NCI-H226 (cell line): ENCODE measurements around the gene ETFB.

Experiments
- DNase-seq: peaks from one replicate; pipeline ENCODE4 v3.0.0-alpha.2; 2015

The ETFB gene

GRCh38 chr19:51346742-51347141 lies 19.4 kb downstream of the ETFB start:
- no peak for DNase-seq

DNA sequence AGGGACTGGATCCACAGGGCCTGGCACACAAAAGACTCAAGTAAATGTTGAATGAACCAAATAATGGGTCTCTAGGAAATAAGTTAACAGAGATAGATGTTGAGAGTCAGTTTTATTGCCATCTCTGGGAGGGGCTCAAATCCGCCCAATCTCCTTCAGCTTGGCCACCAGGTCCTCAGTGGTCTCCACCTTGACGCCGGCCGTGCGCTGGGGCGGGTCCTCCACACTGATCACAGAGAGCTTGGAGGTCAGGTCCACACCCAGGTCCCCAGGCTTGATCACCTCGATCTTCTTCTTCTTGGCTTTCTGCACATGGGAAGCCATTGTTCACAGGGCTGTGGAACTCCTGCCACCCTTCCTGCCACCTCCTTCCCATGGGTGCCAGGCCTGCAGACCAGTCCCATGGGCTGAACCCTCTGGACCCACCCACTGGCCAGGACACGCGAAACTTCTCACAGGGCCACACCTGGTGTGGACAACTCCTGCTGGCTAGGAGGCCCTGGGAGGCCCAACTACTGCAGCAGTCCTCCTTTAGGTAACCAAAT lies 21.0 kb downstream of the ETFB start:
- no peak for DNase-seq

- DNase-seq = no peak
Measured at GRCh38 chr19:51342631-51343569, 23.3 kb downstream of the ETFB start.

- DNase-seq = no peak
Measured at GRCh38 chr19:51341976-51342580, 24.1 kb downstream of the ETFB start, which contains the start of gene VSIG10L. VSIG10L (minus strand) TSS chr19:51342139; CDS start chr19:51342124, 15 bp downstream.

- DNase-seq = no peak
Measured at GRCh38 chr19:51341066-51341465, 25.1 kb downstream of the ETFB start.

DNA sequence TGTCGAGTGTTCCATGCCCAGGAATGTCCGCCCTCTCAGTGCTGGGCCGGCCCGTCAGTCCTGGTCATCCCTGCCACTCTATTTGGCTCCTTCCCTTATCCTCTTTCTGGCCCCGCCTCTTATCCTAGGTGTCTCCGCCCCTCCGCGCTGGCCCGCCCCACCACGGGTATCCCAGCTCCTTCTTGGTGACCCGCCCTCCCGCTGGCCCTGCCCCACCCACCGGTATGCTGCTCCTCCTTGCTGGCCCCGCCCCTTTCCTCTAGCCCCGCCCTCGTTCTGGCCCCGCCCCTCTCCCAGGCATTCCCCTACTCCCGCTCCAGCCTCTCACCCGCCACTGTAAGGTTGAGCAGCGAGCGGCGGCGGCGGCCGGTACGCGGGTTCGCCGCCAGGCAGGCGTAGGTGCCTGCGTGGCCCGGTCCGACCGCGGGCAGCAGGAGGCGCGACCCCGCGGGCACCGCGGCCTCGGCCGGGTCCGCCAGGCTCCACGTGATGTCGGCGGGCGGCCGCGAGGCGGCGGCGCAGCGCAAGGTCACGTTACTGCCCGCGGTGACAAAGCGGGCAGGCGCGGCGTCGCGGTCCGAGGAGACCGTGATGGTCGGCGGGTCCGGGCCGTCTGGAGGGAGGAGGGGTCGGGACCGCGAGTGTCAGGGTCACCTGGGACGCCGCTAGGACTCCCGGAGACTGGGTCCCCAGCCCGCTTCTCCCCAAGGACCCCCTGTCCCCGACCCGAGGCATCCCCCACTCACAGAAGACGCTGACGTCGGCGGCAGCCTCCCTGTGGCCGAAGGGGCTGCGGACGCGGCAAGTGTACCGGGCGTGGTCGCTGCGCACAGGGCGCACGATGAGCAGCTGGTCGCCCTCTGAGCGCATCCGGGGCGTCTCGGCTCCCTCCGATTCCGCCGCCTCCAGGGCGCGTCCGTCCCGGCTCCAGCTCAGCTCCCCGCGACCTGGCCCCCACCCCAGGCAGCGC lies 26.2 kb downstream of the ETFB start:
- DNase-seq = peak; percentile 95

- no peak for DNase-seq
Measured at GRCh38 chr19:51339313-51339686, 26.9 kb downstream of the ETFB start.

DNA sequence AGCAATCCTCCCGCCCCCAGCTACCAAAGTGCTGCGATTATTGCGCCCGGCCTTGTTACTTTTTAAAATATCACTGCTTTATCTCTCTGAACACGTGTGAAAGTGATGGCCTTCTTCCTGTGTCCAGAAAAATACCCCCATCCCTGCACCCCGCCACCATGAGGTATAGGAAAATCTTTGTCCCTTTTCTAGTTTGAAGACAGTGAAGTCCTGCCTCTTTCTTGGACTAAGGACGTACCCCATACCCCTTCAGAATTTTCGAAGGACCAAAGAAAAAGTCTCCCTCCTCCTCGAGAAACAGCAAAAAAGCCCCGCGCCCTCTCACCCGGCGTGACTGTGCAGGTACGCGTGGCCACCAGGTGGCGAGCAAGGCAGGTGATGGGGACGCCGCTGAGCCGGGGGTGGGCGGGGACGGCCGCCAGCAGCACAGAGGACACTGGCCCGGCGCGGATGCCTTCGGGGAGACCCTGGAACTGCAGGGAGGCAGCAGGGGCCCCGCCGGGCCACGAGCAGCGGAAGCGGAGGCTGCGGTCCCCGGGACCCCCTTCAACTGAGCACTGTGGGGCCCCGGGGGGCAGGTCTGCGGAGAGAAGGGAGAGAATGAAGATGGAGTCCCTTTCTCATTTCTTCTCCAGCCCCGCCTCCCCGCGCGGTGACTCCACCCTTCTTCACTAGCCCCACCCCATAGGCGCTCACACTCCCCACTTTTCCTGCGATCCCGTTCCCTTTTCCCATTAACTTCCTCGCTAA lies 27.4 kb downstream of the ETFB start:
- peak; percentile 72 for DNase-seq

- no peak for DNase-seq
Measured at GRCh38 chr19:51337861-51338562, 28.2 kb downstream of the ETFB start.

- DNase-seq = no peak
Measured at GRCh38 chr19:51337141-51337860, 28.9 kb downstream of the ETFB start.

DNA sequence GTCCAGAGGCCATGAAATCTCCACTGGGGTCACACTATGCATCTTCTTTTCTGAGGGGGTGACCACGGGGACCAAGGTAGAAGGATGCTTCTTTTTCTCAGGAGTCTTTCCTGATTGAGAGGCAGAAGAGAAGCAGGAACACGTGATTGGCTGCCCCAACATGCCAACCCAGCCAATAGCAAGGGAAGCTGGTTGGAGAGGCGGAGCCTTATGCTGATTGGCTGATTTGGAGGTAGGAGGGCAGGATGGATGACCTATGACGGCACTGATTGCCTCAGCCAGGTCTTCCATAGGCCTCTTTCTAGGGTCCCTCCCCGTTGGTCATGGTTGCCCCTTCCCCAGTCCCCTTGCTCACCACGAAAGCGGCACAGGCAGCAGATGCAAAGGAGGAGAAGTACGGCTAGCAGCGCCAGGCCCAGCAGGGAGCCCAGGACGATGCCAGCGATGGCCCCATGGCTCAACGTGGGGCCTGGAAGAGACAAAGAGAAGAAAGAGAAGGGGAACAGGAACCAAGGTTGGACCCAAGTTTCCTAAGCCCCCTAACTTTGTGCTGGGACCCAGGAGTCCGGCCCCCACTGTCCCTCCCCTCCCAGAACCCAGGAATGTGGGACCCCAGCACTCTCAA lies 32.2 kb downstream of the ETFB start:
- DNase-seq = no peak

- no peak for DNase-seq
Measured at GRCh38 chr19:51331716-51332115, 34.5 kb downstream of the ETFB start.

GRCh38 chr19:51331193-51331592 lies 35.0 kb downstream of the ETFB start:
- no peak for DNase-seq

- DNase-seq = no peak
Measured at GRCh38 chr19:51330366-51330765, 35.8 kb downstream of the ETFB start.

- no peak for DNase-seq
Measured at GRCh38 chr19:51329411-51329810, 36.8 kb downstream of the ETFB start.

- DNase-seq = no peak
Measured at GRCh38 chr19:51327066-51328001, 38.9 kb downstream of the ETFB start.

DNA sequence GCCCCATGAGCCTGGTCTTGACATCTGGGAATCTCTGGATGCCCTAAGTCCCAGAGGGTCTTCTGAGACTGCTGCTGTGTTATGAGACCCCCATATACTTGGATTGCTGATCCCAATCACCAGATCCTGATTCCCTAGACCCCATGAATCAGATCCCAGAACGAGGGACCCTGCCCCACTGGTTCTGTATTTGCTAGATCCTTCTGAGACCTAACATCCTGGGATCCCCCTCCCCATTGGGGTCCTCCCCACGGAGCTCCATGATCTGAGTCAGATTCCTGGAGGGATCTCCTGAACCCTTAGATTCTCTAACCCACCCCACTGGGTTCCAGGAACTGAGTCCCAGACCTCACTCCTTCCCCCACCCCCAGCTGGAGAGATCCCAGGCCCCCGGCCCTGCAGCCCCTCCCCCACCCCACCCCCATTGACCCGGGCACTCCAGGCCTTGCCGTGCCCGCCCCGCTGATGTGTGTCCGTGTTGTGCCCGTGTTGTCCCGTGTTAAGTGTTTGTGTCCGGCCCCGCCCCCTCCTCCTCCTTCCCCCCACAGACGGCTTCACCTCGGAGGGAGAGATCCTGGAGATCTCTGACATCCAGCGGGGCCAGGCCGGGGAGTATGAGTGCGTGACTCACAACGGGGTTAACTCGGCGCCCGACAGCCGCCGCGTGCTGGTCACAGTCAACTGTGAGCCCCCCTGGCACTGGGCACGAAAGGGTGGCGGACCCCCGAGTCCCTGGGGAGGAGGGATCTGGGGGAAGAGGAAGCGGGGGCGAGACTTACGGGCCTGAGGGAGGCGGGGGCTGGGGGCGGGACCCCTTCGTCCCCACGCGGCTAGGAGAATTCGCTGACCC lies 39.7 kb downstream of the ETFB start:
- DNase-seq = no peak
